Naive thymus-derived CD4-positive, alpha-beta T cell (primary cell): Measurements from ENCODE around the gene WAPL. TPM values are rescaled to one million over a fixed set of nuclear protein-coding genes. Genes with fewer than 3 reads are reported as not detected.

Experiments used
- ATAC-seq: fragments of 150-1000 bp; cut with Tn5 transposase; 2 replicates; pipeline ENCODE4 v1.10.0; 2021; ENCODE audit warnings: mild to moderate bottlenecking, moderate library complexity
- CTCF ChIA-PET: fragments of 350-600 bp; sonication (Branson Sonifier 250); formaldehyde crosslinking; loops from one replicate; lab custom pipeline; 2021; ENCODE audit warnings: antibody characterized with exemption; lab: Charles Lee
- POLR2A ChIA-PET: fragments of 350-600 bp; sonication (Branson Sonifier 250); formaldehyde crosslinking; loops from one replicate; lab custom pipeline; 2021; ENCODE audit warnings: antibody characterized with exemption, inconsistent platforms; lab: Charles Lee
- DNase-seq, 9 donors: peaks; one replicate each; pipeline versions ENCODE4 v3.0.0 to v3.0.0-alpha.2; 2020 to 2022; ENCODE audit warnings: mixed read lengths in 1 of 9
- H3K27ac ChIP-seq: one replicate; pipeline ENCODE4 v1.7.0; 2013; ENCODE audit warnings: mild to moderate bottlenecking, low read depth, low read length, moderate library complexity
- H3K27me3 ChIP-seq, 2 donors: one replicate each; pipeline ENCODE4 v1.7.0; 2013; ENCODE audit warnings: low read length in 2 of 2, mild to moderate bottlenecking in 2 of 2, moderate library complexity in 2 of 2; ENCODE audit not compliant: control insufficient read depth in 2 of 2, insufficient read depth in 2 of 2
- H3K36me3 ChIP-seq, 3 experiments: 1 replicate in 2 of 3; 2 replicates in 1 of 3; pipeline ENCODE4 v1.7.0; 2013; ENCODE audit warnings: low read length in 3 of 3, mild to moderate bottlenecking in 3 of 3, moderate library complexity in 1 of 3; ENCODE audit not compliant: insufficient read depth in 3 of 3, control insufficient read depth in 2 of 3
- H3K4me1 ChIP-seq, 2 donors: one replicate each; pipeline ENCODE4 v1.7.0; 2013; ENCODE audit warnings: low read length in 2 of 2, mild to moderate bottlenecking in 2 of 2, moderate library complexity in 1 of 2; ENCODE audit not compliant: control insufficient read depth in 2 of 2, insufficient read depth in 2 of 2
- H3K4me3 ChIP-seq: 2 replicates; pipeline ENCODE4 v1.7.0; 2013; ENCODE audit warnings: mild to moderate bottlenecking, low read length
- H3K9me3 ChIP-seq, 3 experiments: 1 replicate in 2 of 3; 2 replicates in 1 of 3; pipeline ENCODE4 v1.7.0; 2013; ENCODE audit warnings: low read length in 3 of 3; ENCODE audit not compliant: control insufficient read depth in 2 of 3
- H3K27ac Mint-ChIP-seq, 9 donors: one replicate each; pipeline ENCODE4 v1.8.0; 2020 to 2022; ENCODE audit warnings: mixed read lengths in 9 of 9, mild to moderate bottlenecking in 8 of 9, moderate library complexity in 5 of 9, inconsistent platforms in 2 of 9
- H3K27me3 Mint-ChIP-seq, 5 donors: one replicate each; pipeline ENCODE4 v1.8.0; 2021 to 2022; ENCODE audit warnings: mixed read lengths in 5 of 5, mild to moderate bottlenecking in 1 of 5
- H3K36me3 Mint-ChIP-seq, 5 donors: one replicate each; pipeline ENCODE4 v1.8.0; 2020 to 2022; ENCODE audit warnings: mixed read lengths in 5 of 5, mild to moderate bottlenecking in 3 of 5, inconsistent platforms in 1 of 5
- H3K4me1 Mint-ChIP-seq, 7 donors: one replicate each; pipeline ENCODE4 v1.8.0; 2020 to 2022; ENCODE audit warnings: mixed read lengths in 7 of 7, mild to moderate bottlenecking in 3 of 7, inconsistent platforms in 1 of 7
- H3K4me3 Mint-ChIP-seq, 10 donors: one replicate each; pipeline ENCODE4 v1.8.0; 2020 to 2022; ENCODE audit warnings: mild to moderate bottlenecking in 10 of 10, mixed read lengths in 10 of 10, moderate library complexity in 6 of 10, inconsistent platforms in 2 of 10
- H3K9me3 Mint-ChIP-seq, 11 donors: one replicate each; pipeline ENCODE4 v1.8.0; 2020 to 2022; ENCODE audit warnings: mixed read lengths in 11 of 11, mild to moderate bottlenecking in 4 of 11, inconsistent platforms in 1 of 11, moderate library complexity in 1 of 11
- intact Hi-C, 2 donors: fragments of 100-400 bp; cut with micrococcal nuclease; formaldehyde crosslinking; loops; one replicate each; pipeline ENCODE4 v1.15.1; 2023
- polyA plus RNA-seq, 2 donors: library from polyadenylated mRNA; unstranded; fragments of 300-500 nt; fragmentation: Illumina TruSeq; gene quantifications; one replicate each; pipeline ENCODE4 v1.2.3, GENCODE V29; 2021
- total RNA-seq, 6 experiments: library from RNA in 5 of 6; stranded (reverse) in 5 of 6; gene quantifications; 1 replicate in 5 of 6; 2 replicates in 1 of 6; pipeline ENCODE4 v1.2.3 and lab custom pipeline; 2021 to 2026

Gene WAPL
- total and polyA plus RNA-seq, 7 experiments from 2014 or later: 40.3 to 59.2 (median 49.5) TPM

GRCh38 chr10:86438091-86438749, 83.4 kb downstream of the WAPL start:
- Mint-ChIP-seq H3K4me3 (no peak overlapping the region), H3K9me3 (no peaks in the 10 kb centered on the region), H3K27ac (peak overlapping the region in 5 of 9 donors; percentile 5 to 59 (median 22)), H3K27me3 (no peaks in the 10 kb centered on the region), H3K4me1 (peaks cover 11 to 25% (median 23%) of the 10 kb centered on the region in 7 donors), H3K36me3 (peaks cover 5 to 43% (median 31%) of the 10 kb centered on the region in 5 donors)
- H3K9me3 ChIP-seq: no peaks in the 10 kb centered on the region
- H3K4me3 ChIP-seq: no peak overlapping the region
- CTCF ChIA-PET: interaction anchor here (1.0 kb wide), 1 partner anchor 53 kb away, joined by 4 read pairs; no protein-coding TSS in a partner anchor
- no peak overlapping the region for H3K27ac ChIP-seq
- DNase-seq (no peak), ATAC-seq (no peak)
- H3K4me1 ChIP-seq: no peaks in the 10 kb centered on the region
- no peaks in the 10 kb centered on the region for H3K27me3 ChIP-seq
- peaks cover 11 to 40% (median 14%) of the 10 kb centered on the region in 3 experiments for H3K36me3 ChIP-seq
- intact Hi-C loops: no loop called here
- POLR2A ChIA-PET: interaction anchor here (0.7 to 1.4 kb wide), 2 partner anchors 18 to 24 kb away, joined by 4 to 7 read pairs; no protein-coding TSS in a partner anchor

GRCh38 chr10:86437447-86437846, 84.1 kb downstream of the WAPL start:
- ChIA-PET CTCF (no interaction called here), POLR2A (interaction anchor here (1.2 kb wide), 1 partner anchor 36 kb away, joined by 3 read pairs; no protein-coding TSS in a partner anchor)
- H3K4me3 ChIP-seq: no peak overlapping the region
- H3K27ac ChIP-seq: no peak overlapping the region
- Mint-ChIP-seq H3K9me3 (no peaks in the 10 kb centered on the region), H3K4me3 (no peak overlapping the region), H3K27me3 (no peaks in the 10 kb centered on the region), H3K36me3 (peaks cover 4 to 38% (median 31%) of the 10 kb centered on the region in 5 donors), H3K27ac (peak overlapping the region in 2 of 9 donors; percentile 15 to 59), H3K4me1 (peaks cover 11 to 25% (median 23%) of the 10 kb centered on the region in 7 donors)
- no peak for DNase-seq
- no peaks in the 10 kb centered on the region for H3K9me3 ChIP-seq
- H3K27me3 ChIP-seq: no peaks in the 10 kb centered on the region
- peaks cover 7 to 32% (median 14%) of the 10 kb centered on the region in 3 experiments for H3K36me3 ChIP-seq
- ATAC-seq: no peak
- H3K4me1 ChIP-seq: no peaks in the 10 kb centered on the region
- intact Hi-C loops: loop anchor here in 1 of 2 donors (2.0 kb wide), 1 partner anchor 37 kb away; no protein-coding TSS in a partner anchor

GRCh38 chr10:86436963-86437362, 84.6 kb downstream of the WAPL start:
- Mint-ChIP-seq H3K27me3 (no peaks in the 10 kb centered on the region), H3K4me3 (no peak overlapping the region), H3K36me3 (peaks cover 4 to 38% (median 31%) of the 10 kb centered on the region in 5 donors), H3K9me3 (no peaks in the 10 kb centered on the region), H3K4me1 (peaks cover 11 to 25% (median 23%) of the 10 kb centered on the region in 7 donors), H3K27ac (peak overlapping the region in 1 of 9 donors; percentile 15)
- Histone ChIP-seq H3K36me3 (peaks cover 7 to 28% (median 14%) of the 10 kb centered on the region in 3 experiments), H3K9me3 (no peaks in the 10 kb centered on the region), H3K4me1 (no peaks in the 10 kb centered on the region), H3K27ac (no peak overlapping the region), H3K27me3 (no peaks in the 10 kb centered on the region), H3K4me3 (no peak overlapping the region)
- intact Hi-C loops: loop anchor here in 1 of 2 donors (2.0 kb wide), 1 partner anchor 36 kb away; no protein-coding TSS in a partner anchor
- POLR2A ChIA-PET: interaction anchor here (1.2 kb wide), 1 partner anchor 36 kb away, joined by 3 read pairs; no protein-coding TSS in a partner anchor
- ATAC-seq: no peak
- CTCF ChIA-PET: interaction anchor here (0.8 kb wide), 1 partner anchor 37 kb away, joined by 3 read pairs; no protein-coding TSS in a partner anchor
- no peak for DNase-seq

- CTCF ChIA-PET: no interaction called here
- Histone ChIP-seq H3K4me3 (no peak overlapping the region), H3K4me1 (no peaks in the 10 kb centered on the region), H3K27me3 (no peaks in the 10 kb centered on the region), H3K27ac (no peak overlapping the region), H3K36me3 (peaks cover 0 to 12% (median 11%) of the 10 kb centered on the region in 3 experiments), H3K9me3 (no peaks in the 10 kb centered on the region)
- peaks cover 1 to 9% (median 6%) of the 10 kb centered on the region in 7 donors for H3K4me1 Mint-ChIP-seq
- no peak overlapping the region for H3K4me3 Mint-ChIP-seq
- H3K9me3 Mint-ChIP-seq: no peaks in the 10 kb centered on the region
- peaks cover 0 to 21% (median 13%) of the 10 kb centered on the region in 5 donors for H3K36me3 Mint-ChIP-seq
- intact Hi-C loops: loop anchor here in 1 of 2 donors (2.0 kb wide), 1 partner anchor 22 kb away; no protein-coding TSS in a partner anchor
- no peaks in the 10 kb centered on the region for H3K27me3 Mint-ChIP-seq
- H3K27ac Mint-ChIP-seq: peak overlapping the region in 1 of 9 donors; percentile 14
- POLR2A ChIA-PET: interaction anchor here (1.1 kb wide), 1 partner anchor 26 kb away, joined by 3 read pairs; no protein-coding TSS in a partner anchor
- DNase-seq (no peak), ATAC-seq (no peak)
Measured at GRCh38 chr10:86434656-86435055, 86.9 kb downstream of the WAPL start.

- Mint-ChIP-seq H3K27ac (peak overlapping the region in 1 of 9 donors; percentile 34), H3K9me3 (no peaks in the 10 kb centered on the region), H3K4me1 (peaks cover under 1 to 16% (median 9%) of the 10 kb centered on the region in 7 donors), H3K36me3 (no peaks in the 10 kb centered on the region), H3K4me3 (no peak overlapping the region), H3K27me3 (peaks cover 0 to 19% (median 0%) of the 10 kb centered on the region in 5 donors)
- POLR2A ChIA-PET: no interaction called here
- intact Hi-C loops: no loop called here
- Histone ChIP-seq H3K27ac (no peak overlapping the region), H3K36me3 (no peaks in the 10 kb centered on the region), H3K27me3 (no peaks in the 10 kb centered on the region), H3K4me1 (peaks cover 0 to 3% of the 10 kb centered on the region in 2 donors), H3K9me3 (no peaks in the 10 kb centered on the region), H3K4me3 (no peak overlapping the region)
- DNase-seq (no peak), ATAC-seq (no peak)
- CTCF ChIA-PET: no interaction called here
Measured at GRCh38 chr10:86423739-86424138, 97.9 kb downstream of the WAPL start.

- Mint-ChIP-seq H3K27me3 (peaks cover 0 to 10% (median 0%) of the 10 kb centered on the region in 5 donors), H3K27ac (peak overlapping the region in 7 of 9 donors; percentile 11 to 78 (median 56)), H3K4me3 (peak overlapping the region in 3 of 10 donors; percentile 2 to 46 (median 15)), H3K9me3 (no peaks in the 10 kb centered on the region), H3K36me3 (peaks cover 0 to 1% (median 0%) of the 10 kb centered on the region in 5 donors), H3K4me1 (peaks cover 16 to 47% (median 35%) of the 10 kb centered on the region in 7 donors)
- ChIA-PET POLR2A (interaction anchor here (0.7 to 1.6 kb wide), 2 partner anchors 9 to 18 kb away, joined by 3 to 8 read pairs; no protein-coding TSS in a partner anchor), CTCF (no interaction called here)
- Histone ChIP-seq H3K27ac (no peak overlapping the region), H3K4me3 (no peak overlapping the region), H3K36me3 (no peaks in the 10 kb centered on the region), H3K9me3 (no peaks in the 10 kb centered on the region), H3K27me3 (no peaks in the 10 kb centered on the region), H3K4me1 (peaks cover under 1 to 15% of the 10 kb centered on the region in 2 donors)
- intact Hi-C loops: loop anchor here in 1 of 2 donors (1.0 kb wide), 1 partner anchor 8 kb away; no protein-coding TSS in a partner anchor
- DNase-seq (peak in 3 of 9 donors; percentile 24 to 27 (median 26)), ATAC-seq (no peak)
Measured at GRCh38 chr10:86419101-86419500, 102.5 kb downstream of the WAPL start.
